Large intestine (tissue), 3 donors: ENCODE data around the gene PIPOX. TPM values are rescaled to one million over a fixed set of nuclear protein-coding genes. Genes with fewer than 3 reads are reported as not detected.

Experiments
- DNase-seq, 2 donors: peaks; one replicate each; pipeline versions ENCODE4 v3.0.0 to v3.0.0-alpha.2; 2013
- H3K27ac ChIP-seq: one replicate; pipeline ENCODE4 v1.5.1; 2013; ENCODE audit warnings: low read length
- H3K27me3 ChIP-seq: 2 replicates; pipeline ENCODE4 v1.6.1; 2013; ENCODE audit warnings: low read length; ENCODE audit not compliant: control insufficient read depth, insufficient read depth
- H3K36me3 ChIP-seq: 2 replicates; pipeline ENCODE4 v1.6.1; 2013; ENCODE audit warnings: low read length; ENCODE audit not compliant: control insufficient read depth, insufficient read depth
- H3K4me1 ChIP-seq: one replicate; pipeline ENCODE4 v1.6.1; 2013; ENCODE audit warnings: low read length; ENCODE audit not compliant: control insufficient read depth, insufficient read depth
- H3K4me3 ChIP-seq: one replicate; pipeline ENCODE4 v1.5.1; 2013; ENCODE audit warnings: low read length
- H3K9me3 ChIP-seq: one replicate; pipeline ENCODE4 v1.6.1; 2013; ENCODE audit warnings: mild to moderate bottlenecking, low read depth, low read length, moderate library complexity; ENCODE audit not compliant: control insufficient read depth
- WGBS: methylation state at CpG from one replicate; pipeline ENCODE4 v1.1.5; 2013; ENCODE audit warnings: low lambda C conversion rate; ENCODE audit not compliant: insufficient coverage; 5-methylcytosine and 5-hydroxymethylcytosine counted together
- polyA plus RNA-seq: library from polyadenylated mRNA; unstranded; fragments of 120-200 nt; gene quantifications from one replicate; pipeline ENCODE4 v1.2.1, GENCODE V29; 2013

PIPOX gene
- polyA plus RNA-seq, 1 donor, result 51.5 TPM

DNA sequence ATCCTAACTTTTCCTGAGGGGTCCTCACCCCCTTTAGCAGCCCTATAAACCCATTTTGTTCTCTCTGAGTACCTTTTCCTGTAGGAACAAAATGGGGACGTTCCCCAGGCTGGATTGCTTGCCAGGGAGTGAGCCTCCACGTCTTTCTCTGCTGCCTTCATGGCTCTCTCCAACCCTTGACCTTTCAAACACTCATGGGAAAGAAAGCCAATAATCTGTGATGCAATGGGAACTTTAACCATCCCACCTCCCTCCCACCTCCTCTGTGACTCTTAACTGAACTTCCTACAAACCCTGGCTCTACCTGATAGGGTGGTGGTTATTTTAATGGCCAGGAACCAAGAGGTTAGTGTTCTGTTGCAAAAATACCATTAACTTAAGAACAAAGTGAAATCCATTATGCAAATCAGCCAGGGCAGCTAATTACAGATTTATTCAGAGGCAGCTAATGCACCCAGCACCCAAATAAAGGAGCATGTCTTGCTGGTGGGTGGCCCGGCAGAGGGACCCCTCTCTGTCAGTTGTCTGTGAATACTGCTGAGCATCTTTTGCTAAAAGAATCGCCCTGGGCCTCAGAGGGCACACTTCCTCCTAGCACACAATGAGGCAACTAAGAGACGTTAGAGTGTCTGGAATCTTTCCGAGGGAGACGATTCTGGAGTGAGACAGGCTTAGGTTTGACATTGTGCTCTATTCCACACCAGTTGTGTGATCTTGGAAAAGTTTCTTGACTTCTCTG is 3.0 kb downstream of the PIPOX start:
- Histone ChIP-seq H3K27ac (peak overlapping the region; percentile 22), H3K4me1 (peaks cover 38% of the 10 kb centered on the region), H3K36me3 (no peaks in the 10 kb centered on the region), H3K27me3 (peaks cover 3% of the 10 kb centered on the region), H3K4me3 (no peak overlapping the region), H3K9me3 (no peaks in the 10 kb centered on the region)
- DNase-seq, result peak; percentile 78 to 91
- WGBS, result no CpG with 5 or more reads among the region's 7 CpGs

GRCh38 chr17:29046473-29046839 is 3.5 kb downstream of the PIPOX start:
- Histone ChIP-seq H3K27me3 (peaks cover 3% of the 10 kb centered on the region), H3K4me3 (no peak overlapping the region), H3K36me3 (no peaks in the 10 kb centered on the region), H3K9me3 (no peaks in the 10 kb centered on the region), H3K4me1 (peaks cover 38% of the 10 kb centered on the region), H3K27ac (peak overlapping the region; percentile 22)
- no CpG with 5 or more reads among the region's 5 CpGs for WGBS
- DNase-seq, result no peak

DNA sequence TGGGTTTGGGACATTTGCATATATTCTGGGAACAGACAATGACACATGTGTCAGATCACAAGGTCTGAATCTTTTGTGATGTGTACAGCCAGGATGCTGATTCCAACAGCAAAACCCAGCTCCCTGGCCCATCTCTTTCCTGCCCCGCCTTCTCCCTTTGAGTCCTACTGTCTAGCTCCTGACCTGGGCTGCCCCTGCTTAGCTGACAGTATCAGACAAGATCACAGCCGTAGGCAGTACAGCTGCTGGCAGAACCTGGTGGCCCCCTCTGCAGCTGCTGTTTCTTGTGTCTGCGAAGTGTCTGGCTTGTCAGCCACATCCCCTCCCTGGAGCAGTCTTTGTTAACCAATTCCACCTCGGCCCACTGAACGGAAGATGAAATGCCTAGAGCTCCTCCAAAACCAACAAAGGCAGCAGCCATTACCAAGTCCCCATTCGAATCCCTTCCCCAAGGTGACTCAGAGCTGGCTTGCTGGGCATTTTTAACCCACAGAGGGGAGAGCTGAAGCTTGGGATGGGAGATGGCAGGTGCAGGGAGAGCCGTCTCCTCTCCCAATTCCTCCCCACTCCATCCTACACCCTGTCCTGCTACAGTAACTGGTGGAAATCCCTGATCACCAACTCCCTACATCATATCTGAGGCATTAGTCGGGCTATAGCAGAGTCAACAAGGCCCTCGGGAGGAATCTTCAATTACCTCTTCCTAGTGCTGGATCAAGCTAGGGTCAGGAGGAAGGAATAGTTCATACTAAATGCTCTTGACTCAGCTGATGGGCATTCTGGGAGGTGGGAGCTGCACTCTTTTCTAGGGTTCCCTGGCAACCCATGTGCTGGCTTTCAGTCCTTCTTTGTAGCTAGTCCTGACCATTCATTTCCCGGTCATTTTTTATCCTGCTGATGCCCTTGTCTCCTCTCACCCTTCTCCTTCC is 5.8 kb downstream of the PIPOX start:
- no CpG with 5 or more reads among the region's 10 CpGs for WGBS
- H3K4me3 ChIP-seq, result no peak overlapping the region
- H3K27ac ChIP-seq, result no peak overlapping the region
- H3K4me1 ChIP-seq, result peaks cover 23% of the 10 kb centered on the region
- H3K36me3 ChIP-seq, result no peaks in the 10 kb centered on the region
- peaks cover 3% of the 10 kb centered on the region for H3K27me3 ChIP-seq
- DNase-seq, result peak in 1 of 2 donors; percentile 15
- H3K9me3 ChIP-seq, result no peaks in the 10 kb centered on the region

- no peak overlapping the region for H3K4me3 ChIP-seq
- H3K4me1 ChIP-seq, result peaks cover 18% of the 10 kb centered on the region
- H3K27ac ChIP-seq, result no peak overlapping the region
- no peaks in the 10 kb centered on the region for H3K36me3 ChIP-seq
- no peaks in the 10 kb centered on the region for H3K9me3 ChIP-seq
- WGBS, result 96% methylated on average over 4 of the region's 11 CpGs
- no peak for DNase-seq
- H3K27me3 ChIP-seq, result peaks cover 3% of the 10 kb centered on the region
These were observed 6.7 kb downstream of the PIPOX start for GRCh38 chr17:29049541-29050145.

DNA sequence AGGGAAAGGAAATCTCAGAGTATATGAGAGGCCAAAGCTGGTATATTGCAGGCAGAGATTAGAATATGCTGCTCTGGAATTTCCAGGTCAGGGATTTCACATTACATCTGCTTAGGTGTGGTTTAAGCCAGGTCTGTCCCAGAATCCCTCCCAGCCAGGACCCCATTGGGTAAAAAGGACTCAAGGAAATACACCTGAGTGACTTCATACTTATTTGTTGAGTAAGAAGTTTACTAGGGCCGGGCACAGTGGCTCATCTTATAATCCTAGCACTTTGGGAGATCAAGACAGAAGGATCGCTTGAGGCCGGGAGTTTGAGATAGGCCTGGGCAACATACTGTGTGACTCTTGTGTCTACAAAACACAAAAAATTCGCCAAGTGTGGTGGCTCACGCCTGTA is 7.2 kb downstream of the PIPOX start:
- peaks cover 13% of the 10 kb centered on the region for H3K4me1 ChIP-seq
- peaks cover 3% of the 10 kb centered on the region for H3K27me3 ChIP-seq
- WGBS, result no CpG with 5 or more reads among the region's 5 CpGs
- no peak overlapping the region for H3K27ac ChIP-seq
- DNase-seq, result no peak
- H3K9me3 ChIP-seq, result no peaks in the 10 kb centered on the region
- no peaks in the 10 kb centered on the region for H3K36me3 ChIP-seq
- H3K4me3 ChIP-seq, result no peak overlapping the region

DNA sequence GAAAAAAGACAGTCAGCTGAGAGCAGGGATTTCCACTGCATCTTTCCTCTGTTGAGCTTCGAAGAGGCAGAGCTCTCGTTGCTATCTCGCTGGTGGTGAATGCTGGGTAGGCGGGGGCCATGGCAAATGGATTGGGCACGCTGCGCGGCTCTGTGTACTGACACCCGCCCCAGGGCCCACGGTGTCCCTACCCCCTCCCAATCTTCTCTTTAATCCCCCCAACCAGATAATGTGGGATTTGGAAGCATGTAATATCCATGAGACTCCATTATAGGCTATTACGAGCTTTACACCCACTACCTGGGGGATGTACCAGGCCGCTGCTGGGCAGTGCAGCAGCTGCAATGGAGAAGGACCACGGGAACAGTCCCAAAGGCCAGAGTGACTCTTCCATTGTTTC is 8.3 kb downstream of the PIPOX start:
- Histone ChIP-seq H3K9me3 (no peaks in the 10 kb centered on the region), H3K4me3 (no peak overlapping the region), H3K27ac (no peak overlapping the region), H3K36me3 (no peaks in the 10 kb centered on the region), H3K27me3 (peaks cover 3% of the 10 kb centered on the region), H3K4me1 (peaks cover 6% of the 10 kb centered on the region)
- WGBS, result no CpG with 5 or more reads among the region's 12 CpGs
- DNase-seq, result no peak

GRCh38 chr17:29051731-29052130 is 8.8 kb downstream of the PIPOX start:
- H3K4me1 ChIP-seq, result peaks cover under 1% of the 10 kb centered on the region
- WGBS, result no CpG with 5 or more reads among the region's 6 CpGs
- peaks cover 3% of the 10 kb centered on the region for H3K27me3 ChIP-seq
- DNase-seq, result no peak
- H3K9me3 ChIP-seq, result no peaks in the 10 kb centered on the region
- H3K4me3 ChIP-seq, result no peak overlapping the region
- no peaks in the 10 kb centered on the region for H3K36me3 ChIP-seq
- no peak overlapping the region for H3K27ac ChIP-seq

DNA sequence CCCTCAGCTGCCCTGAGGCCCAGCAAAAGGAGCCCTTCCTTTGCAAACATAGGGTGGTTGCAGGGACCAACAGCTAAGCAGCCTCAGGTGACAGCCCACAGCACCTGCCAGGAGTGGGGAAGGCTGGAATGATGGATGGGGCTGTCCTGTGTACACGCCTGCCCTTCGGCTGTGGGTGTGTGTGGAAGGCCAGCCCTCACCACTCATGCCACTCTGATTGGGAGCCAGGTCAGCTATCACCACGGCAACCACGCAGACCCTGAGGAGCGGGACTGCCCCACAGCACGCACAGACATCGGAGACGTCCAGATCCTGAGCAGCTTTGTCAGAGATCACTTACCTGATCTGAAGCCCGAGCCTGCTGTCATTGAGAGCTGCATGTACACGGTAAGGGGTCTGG is 11.9 kb downstream of the PIPOX start:
- WGBS, result no CpG with 5 or more reads among the region's 10 CpGs
- Histone ChIP-seq H3K36me3 (no peaks in the 10 kb centered on the region), H3K4me1 (no peaks in the 10 kb centered on the region), H3K4me3 (no peak overlapping the region), H3K27ac (no peak overlapping the region), H3K9me3 (no peaks in the 10 kb centered on the region), H3K27me3 (no peaks in the 10 kb centered on the region)
- DNase-seq, result no peak

- no peaks in the 10 kb centered on the region for H3K9me3 ChIP-seq
- no peak overlapping the region for H3K4me3 ChIP-seq
- peaks cover 4% of the 10 kb centered on the region for H3K4me1 ChIP-seq
- no CpG with 5 or more reads among the region's 4 CpGs for WGBS
- no peak for DNase-seq
- no peaks in the 10 kb centered on the region for H3K27me3 ChIP-seq
- no peak overlapping the region for H3K27ac ChIP-seq
- H3K36me3 ChIP-seq, result no peaks in the 10 kb centered on the region
These were observed 14.4 kb downstream of the PIPOX start for GRCh38 chr17:29057361-29057760.

GRCh38 chr17:29058391-29058790 is 15.4 kb downstream of the PIPOX start:
- Histone ChIP-seq H3K27me3 (no peaks in the 10 kb centered on the region), H3K36me3 (no peaks in the 10 kb centered on the region), H3K27ac (no peak overlapping the region), H3K4me1 (peaks cover 4% of the 10 kb centered on the region), H3K4me3 (no peak overlapping the region), H3K9me3 (no peaks in the 10 kb centered on the region)
- no CpG with 5 or more reads among the region's 3 CpGs for WGBS
- DNase-seq, result no peak
